HG03060 (cell line): Measurements from ENCODE around the gene KRTAP21-2.
"Not testable (repeated sequence)": the region's sequence is repeated elsewhere in the genome, so short reads cannot be mapped to it uniquely, and the experiment has no call there.

Experiments
- ATAC-seq: cut with Tn5 transposase; IDR thresholded peaks from one replicate; pipeline ENCODE4 v1.9.1; 2021; ENCODE audit warnings: low read depth, moderate number of reproducible peaks; ENCODE audit not compliant: unreplicated experiment

Gene KRTAP21-2

GRCh38 chr21:30747159-30747558 lies at the start of gene KRTAP21-2:
Gene KRTAP21-2, minus strand, starts transcription at chr21:30747259. Its CDS starts 57 bp downstream, at chr21:30747202.
- ATAC-seq: no peak

DNA sequence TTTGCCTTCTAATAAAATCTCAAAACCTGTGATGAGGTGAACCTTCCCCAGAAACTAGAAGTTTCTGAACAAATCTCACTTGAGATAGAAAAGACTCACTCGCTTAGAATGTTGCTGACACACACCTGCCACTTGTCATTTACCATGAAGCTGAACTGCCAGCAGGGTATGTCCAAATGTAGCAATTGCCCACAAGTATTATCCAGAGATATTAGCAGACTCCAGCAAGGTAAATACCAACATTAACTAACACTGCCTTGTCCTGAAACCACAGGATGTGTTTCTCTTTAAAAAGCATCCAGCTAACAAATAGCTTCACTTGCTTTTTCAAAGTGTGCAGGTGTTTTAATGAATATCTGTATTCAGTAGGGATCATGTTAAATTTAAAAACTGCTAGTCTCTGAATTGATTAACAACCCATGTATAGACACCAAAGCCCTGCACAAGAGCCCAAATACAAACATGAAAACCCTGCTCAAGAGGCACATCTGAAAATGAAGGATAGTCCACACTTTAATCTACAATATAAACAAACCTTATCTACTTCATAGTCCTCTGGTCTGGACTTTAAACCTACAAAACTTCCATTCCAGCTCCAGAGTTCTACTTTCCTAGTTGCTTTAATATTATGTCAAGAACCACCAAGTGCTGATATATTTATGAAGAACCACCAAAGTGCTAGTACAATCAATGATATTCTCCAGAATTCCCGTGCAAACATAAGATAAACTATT lies 46.7 kb upstream of the KRTAP21-2 start:
- ATAC-seq: no peak

GRCh38 chr21:30779249-30779648 lies 32.2 kb upstream of the KRTAP21-2 start:
- ATAC-seq: no peak

DNA sequence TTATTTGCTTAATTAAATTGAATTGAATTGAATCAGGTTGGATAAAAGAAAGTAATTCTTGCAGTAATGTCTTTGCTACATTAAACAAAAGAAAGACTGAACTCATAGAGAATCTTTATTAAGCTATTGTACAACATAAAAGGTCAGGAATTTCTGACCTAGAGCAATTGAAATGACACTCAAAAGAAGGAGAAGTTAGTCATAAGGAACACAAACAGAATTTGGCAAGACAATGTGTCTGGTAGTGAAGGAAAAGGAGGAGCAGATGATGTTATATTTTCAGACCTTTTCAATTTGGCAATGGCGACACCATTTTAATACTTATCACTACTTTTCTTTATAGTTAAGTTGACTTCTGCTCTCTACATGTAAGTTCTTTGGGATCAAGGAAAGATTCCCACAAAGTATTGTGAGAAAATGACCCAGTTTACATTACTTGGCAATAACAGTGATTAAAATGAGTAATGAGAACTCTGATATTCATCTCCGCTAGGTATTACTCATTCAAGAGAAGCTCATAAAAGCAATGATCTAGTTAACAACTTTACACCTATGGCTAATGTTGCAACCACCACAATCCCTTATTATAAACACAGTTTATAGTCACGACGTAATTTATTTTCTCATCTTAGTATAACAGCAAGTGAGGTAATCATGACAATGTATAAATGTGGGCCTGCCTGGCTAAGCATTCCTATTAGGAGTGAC lies 22.8 kb upstream of the KRTAP21-2 start:
- ATAC-seq: no peak

DNA sequence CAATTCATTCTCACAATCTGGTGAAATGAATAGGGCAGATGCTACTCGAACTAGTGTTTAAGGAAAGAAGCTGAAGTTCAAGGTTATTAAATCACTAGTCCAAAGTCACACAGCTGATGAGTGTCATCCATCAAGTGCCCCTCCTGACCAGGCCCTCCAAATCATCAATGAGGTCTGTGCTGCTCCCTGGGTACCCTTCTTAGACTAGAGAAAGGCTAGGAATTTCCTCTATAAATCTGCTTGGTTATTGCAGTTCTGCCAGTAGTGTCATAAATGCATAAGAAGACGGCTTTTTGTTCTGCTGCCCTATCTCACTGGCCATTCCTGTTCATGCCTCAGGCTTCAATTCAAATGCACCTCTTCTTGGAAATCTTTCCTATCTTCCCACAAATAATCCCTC lies 13.7 kb upstream of the KRTAP21-2 start:
- ATAC-seq: no peak

- no peak for ATAC-seq
These were observed 11.2 kb upstream of the KRTAP21-2 start for GRCh38 chr21:30758306-30758705.

DNA sequence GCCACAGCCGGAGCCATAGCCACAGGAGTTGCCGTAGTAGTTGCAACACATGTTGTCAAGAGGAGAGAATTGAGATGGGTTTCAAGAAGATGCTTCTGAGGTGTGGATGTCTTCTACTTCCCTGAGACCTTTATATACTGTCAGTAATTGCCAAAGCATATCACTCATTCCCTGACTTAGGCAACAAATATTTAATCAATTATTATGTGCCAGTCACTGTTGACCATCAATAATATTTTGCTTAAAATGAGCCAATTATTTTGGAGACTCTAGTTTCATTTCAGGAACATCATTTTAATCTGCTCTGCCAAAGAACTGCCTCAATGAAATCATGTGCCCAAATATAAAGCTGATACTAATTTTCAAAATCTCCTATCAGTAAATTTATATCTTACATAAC lies 8.3 kb upstream of the KRTAP21-2 start, which contains the start of gene KRTAP21-1:
Gene KRTAP21-1 (minus strand): TSS at position 101 of the 400 bp plus-strand sequence. CDS start 50 bp downstream, at position 51.
- not testable (repeated sequence) for ATAC-seq

DNA sequence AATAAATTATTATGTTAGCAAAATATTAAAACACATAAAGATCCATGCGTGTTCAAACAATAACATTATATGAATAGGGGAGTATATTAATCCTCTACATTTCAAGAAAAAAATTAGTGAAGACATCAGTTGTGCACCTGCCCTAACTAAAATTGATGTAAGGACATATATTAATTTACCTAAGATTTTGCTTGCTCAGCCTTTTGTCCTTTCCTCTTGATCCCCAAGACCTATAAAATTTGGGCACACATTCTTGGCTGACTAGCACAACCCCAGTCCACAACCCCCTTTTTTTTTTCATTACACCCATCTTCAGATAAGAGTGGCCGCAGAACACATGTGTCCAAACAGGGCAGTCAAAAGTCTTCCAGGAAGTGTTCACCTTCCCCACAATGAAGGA lies 6.6 kb downstream of the KRTAP21-2 start:
- no peak for ATAC-seq

DNA sequence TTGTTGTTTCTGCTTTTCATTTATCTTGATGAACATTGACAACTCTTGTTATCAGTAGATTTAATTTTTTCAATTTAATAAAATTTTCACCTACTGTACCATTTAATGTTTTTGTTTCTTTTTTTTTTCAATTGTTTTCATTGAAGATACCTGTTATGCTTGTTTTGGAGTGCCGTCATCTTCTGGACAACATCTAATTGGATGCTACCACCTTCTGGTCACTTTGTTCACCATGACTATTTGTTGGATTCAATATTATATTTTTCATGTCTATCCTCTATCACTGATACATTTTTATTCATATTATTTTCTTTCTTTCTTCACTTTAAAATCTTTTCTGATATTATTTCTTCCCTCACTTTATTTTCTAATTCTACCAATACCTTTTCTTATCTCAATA lies 14.0 kb downstream of the KRTAP21-2 start:
- ATAC-seq: no peak

DNA sequence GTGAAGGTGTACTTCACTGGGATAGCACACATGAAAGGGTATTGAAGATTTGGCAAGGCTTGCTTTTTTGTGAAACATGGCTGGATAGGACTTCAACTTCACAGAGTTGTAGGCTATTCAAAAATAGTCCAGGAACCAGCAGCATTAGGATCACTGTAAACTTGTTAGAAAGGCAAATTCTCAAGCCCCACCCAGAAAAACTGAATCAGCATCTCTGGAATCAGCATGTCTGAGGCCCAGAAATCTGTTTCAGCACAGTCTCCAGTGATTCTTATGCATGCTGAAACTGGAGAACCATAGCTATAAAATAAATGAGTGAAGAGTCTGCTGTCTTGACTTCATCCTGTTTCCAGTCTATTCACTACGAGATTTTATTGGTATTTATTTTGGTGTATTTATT lies 20.3 kb downstream of the KRTAP21-2 start:
- ATAC-seq: no peak

GRCh38 chr21:30719401-30719800 lies 27.7 kb downstream of the KRTAP21-2 start:
- ATAC-seq: no peak

GRCh38 chr21:30718239-30718909 lies 28.7 kb downstream of the KRTAP21-2 start, which contains the start of gene KRTAP21-3:
Gene KRTAP21-3, minus strand, starts transcription at chr21:30718777. Its CDS starts 18 bp downstream, at chr21:30718759.
- peak; percentile 65 for ATAC-seq

DNA sequence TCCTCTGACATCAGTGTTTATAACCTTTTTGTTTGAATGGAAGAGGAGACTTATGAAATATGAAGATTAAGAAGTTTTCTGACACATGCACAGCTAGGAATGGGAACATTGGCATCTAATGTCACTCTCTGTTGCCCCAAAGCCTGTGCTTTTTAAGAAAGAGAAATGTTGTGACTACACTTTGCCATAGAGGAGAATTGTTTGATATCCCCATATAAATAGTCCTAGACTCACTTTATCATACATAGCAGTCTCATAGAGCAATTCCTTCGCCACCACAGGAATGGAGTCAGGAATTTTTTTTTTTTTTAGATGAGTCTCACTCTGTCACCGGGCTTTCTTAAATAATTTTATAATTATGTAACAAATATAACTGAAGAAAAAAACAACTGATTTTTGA lies 30.0 kb downstream of the KRTAP21-2 start:
- ATAC-seq: no peak

GRCh38 chr21:30714946-30715345 lies 32.1 kb downstream of the KRTAP21-2 start:
- ATAC-seq: no peak

DNA sequence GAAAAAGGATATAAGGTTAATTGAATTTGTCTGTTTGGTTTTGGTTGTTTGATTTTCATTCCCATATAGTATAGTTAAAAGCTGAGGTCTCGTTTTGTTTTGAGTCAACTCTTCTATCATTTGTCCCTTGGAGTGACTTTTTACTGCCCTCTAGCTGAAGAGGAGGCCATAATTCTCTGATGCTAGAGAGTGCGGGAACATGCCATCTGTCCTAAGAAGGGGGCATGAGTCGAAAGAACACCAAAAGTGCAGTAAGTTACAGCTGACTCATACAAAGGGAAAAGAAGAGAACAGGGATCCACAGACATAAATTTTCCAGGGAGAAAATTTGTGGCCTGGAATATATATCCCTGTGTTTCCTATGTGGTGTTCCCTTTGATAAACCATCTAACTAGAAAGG lies 32.6 kb downstream of the KRTAP21-2 start:
- ATAC-seq: no peak

DNA sequence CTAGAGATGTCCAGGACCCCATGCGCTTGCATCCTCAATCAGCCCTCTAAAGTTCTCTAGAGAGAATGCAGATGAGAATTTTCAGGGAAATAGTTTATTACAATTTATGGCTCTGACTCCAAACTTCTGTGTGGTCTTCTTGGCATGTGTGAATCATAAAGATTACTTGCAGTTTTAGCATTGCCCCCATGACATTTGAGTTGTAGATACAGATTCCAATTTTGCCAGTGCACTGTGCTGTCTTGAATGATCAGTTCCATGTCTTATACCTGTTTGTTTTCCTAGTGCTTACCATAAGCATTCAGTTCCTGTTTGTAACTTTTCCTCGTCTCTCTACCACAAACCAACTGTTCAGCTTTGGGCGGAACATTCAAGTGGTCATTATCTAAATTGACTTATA lies 33.3 kb downstream of the KRTAP21-2 start:
- no peak for ATAC-seq

DNA sequence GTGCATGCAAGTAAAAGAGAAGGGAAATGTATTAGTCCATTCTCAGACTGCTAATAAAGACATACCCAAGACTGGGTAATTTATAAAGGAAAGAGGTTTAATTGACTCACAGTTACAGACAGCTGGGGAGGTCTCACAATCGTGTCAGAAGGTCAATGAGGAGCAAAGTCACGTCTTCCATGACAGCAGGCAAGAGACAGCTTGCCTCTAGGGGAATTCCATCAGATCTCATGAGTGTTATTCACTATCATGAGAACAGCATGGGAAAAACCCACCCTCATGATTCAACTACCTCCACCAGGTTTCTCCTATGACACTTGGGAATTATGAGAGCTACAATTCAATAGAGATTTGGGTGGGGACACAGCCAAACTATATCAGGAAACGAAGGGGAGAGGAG lies 36.6 kb downstream of the KRTAP21-2 start:
- no peak for ATAC-seq

- no peak for ATAC-seq
These were observed 39.6 kb downstream of the KRTAP21-2 start for GRCh38 chr21:30707409-30707808.
